ENCODE results near the gene FNDC10.
A peak's percentile ranks its signal among the peaks of the same experiment; 100 is the strongest.

Gene FNDC10

DNA sequence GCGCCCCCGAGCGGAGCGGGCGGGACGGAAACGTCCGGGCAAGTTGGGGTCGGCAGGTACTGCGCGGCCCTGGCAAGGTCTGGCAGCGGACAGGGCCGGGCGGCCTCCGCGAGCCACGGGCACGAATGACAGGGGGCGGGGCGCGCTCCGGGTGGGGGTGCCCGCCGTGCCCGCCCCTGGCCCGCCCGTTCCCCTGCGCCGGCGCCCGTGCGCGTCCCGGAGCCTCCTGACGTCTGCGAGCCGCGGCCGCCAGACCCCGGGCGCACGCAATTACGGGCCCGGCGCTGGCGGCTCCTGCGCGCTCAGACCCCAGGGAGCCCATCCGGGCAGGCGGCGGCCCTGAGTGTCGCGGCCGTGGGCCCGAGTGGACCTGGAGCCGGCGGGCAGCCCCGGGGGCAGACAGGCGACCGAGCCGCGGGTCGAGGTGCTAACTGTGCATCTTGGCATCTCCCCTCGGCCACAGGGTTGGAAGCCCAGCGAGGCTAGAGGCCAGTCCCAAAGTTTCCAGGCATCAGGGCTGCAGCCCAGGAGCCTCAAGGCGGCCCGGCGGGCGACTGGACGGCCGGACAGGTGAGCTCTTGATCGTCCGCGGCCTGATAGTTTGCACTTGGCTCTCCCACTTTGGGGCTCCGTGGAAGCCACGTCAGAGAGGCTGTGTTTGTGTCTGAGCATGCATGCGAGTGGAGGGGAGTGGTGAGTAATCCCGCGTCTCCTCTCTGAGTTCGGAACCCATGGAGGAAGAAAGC, 16.3 kb upstream of the FNDC10 start:
- DNase-seq (ENCODE audit: low spot score), result no peak

DNA sequence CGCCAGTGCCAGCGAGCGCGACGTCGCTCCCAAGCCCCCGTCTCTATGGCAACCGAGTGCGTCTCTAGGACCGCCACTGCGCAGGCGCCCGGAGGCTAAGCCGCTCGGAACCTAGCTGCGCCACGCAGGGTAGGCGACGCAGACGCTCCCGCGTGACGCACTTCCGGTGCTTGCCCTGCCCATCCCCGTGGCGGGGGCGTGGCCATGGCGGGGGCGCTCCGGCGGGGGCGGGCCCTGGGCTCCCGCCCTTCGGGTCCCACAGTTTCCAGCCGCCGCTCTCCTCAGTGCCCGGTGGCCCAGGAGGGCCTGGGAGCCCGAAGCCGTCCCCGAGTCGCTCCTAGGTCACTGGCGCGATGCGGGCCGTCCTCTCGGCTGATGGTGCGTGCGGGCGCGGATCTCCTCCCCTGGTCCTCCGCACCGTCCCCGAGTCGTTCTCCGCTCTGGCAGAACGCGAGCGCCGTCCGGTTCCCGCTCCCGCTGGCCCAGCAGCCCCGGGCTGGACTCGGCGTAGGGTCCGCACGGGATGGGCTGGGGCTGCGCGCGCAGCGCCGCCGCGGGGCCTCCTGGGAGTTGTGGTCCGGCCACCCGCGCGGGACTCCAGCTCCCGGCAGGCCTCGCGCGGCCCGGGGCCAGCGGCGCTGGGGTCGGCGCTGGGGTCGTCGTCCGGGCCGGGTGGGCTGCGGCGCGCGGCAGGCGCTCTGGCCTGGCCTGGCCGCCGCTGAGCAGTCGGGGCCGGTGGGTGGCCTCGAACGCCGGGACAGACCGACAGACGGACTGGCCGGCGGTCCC, 15.5 kb upstream of the FNDC10 start, which contains the start of gene MIB2:
Gene MIB2 (plus strand): TSS at position 245 of the 789 bp plus-strand sequence. CDS start 7,953 bp downstream, outside the sequence.
- DNase-seq (ENCODE audit: low spot score), result peak; percentile 94

GRCh38 chr1:1614954-1615255, 15.0 kb upstream of the FNDC10 start:
- no peak for DNase-seq (ENCODE audit: low spot score)

- DNase-seq (ENCODE audit: low spot score), result no peak
These were observed 14.4 kb upstream of the FNDC10 start for GRCh38 chr1:1614204-1614953.

GRCh38 chr1:1613509-1614082, 13.7 kb upstream of the FNDC10 start:
- DNase-seq (ENCODE audit: low spot score), result no peak

- no peak for DNase-seq (ENCODE audit: low spot score)
These were observed 12.1 kb upstream of the FNDC10 start for GRCh38 chr1:1612104-1612400.

DNA sequence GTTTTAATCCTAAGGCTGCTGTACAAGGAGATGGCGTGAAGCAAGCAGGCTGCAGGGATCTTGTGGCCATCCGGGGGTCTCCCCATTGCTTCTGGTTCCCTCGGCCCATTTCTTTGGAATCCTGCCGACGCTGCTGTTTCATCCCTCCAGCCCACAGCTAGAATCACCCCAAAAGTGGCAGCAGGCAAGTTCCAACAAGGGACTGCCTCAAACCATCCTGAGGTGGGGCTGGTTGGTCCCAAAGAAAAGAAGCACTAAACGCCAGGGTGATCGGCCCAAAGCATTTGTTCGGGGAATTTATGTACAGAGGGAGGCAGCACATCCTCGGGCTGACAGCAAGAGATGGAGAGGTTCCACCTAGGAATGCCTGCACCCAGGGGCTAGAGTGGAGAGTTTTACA, 10.9 kb upstream of the FNDC10 start:
- no peak for DNase-seq (ENCODE audit: low spot score)

DNA sequence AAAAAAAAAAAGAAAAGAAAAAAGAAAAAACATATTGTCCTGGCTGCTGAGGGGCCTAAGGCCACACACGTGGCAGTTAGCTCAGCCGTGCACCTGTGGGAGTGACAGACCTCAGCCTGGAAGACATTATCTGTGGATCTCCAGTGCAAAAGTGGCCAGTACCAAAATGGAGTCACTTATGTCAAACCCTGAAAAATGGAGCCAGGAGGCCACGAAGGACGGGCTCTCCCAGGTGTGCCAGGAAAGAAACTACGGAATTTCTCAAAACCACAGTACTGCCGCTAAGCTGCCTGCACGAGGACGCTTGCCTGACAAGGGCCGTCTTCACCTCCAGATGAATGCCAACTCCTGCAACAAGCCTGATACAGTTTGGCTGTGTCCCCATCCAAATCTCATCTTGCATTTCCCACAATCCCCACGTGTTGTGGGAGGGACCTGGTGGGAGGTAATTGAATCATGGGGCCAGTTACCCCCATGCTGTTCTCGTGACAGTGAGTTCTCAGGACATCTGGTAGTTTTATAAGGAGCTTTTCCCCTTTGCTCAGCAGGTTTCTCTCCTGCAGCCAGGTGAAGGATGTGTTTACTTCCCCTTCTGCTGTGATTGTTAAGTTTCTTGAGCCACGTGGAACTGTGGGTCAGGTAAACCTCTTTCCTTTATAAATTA, 10.0 kb upstream of the FNDC10 start:
- DNase-seq (ENCODE audit: low spot score), result peak; percentile 69

- no peak for DNase-seq (ENCODE audit: low spot score)
These were observed 6.3 kb upstream of the FNDC10 start for GRCh38 chr1:1606232-1606631.

- no peak for DNase-seq (ENCODE audit: low spot score)
These were observed 5.8 kb upstream of the FNDC10 start for GRCh38 chr1:1605724-1606123.

- no peak for DNase-seq (ENCODE audit: low spot score)
These were observed 5.2 kb upstream of the FNDC10 start for GRCh38 chr1:1605034-1605591.

DNA sequence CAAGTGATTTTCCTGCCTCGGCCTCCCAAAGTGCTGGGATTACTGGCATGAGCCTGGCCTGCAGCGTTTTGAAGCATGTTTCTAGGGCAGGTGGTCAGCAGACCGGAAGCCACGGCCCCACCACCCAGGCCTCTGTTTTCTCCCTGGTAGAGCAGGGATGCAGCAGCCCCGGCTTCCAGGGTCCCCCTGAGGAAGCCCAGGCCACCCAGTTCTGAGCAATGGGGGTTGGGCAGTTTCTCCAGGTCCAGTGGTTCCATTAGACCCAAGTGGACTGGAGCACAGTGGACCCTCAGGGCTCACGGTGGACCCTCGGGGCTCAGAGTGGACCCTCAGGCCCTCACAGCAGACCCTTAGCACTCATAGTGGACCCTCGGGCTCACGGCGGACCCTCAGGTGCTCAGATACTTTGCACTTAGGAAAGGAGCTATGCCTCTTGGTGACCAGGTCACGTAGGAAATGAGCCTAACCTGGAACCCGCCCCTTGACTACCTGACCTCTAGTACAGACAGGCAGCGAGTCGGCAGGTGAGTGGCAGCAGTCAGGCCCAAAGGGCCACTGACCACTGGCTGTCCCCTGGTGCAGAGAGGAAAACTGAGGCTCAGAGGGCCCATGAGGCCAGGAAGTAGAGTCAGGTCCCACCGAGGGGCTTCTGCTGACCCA, 4.6 kb upstream of the FNDC10 start:
- DNase-seq (ENCODE audit: low spot score), result no peak

- DNase-seq (ENCODE audit: low spot score), result no peak
These were observed 3.9 kb upstream of the FNDC10 start for GRCh38 chr1:1603671-1604373.

DNA sequence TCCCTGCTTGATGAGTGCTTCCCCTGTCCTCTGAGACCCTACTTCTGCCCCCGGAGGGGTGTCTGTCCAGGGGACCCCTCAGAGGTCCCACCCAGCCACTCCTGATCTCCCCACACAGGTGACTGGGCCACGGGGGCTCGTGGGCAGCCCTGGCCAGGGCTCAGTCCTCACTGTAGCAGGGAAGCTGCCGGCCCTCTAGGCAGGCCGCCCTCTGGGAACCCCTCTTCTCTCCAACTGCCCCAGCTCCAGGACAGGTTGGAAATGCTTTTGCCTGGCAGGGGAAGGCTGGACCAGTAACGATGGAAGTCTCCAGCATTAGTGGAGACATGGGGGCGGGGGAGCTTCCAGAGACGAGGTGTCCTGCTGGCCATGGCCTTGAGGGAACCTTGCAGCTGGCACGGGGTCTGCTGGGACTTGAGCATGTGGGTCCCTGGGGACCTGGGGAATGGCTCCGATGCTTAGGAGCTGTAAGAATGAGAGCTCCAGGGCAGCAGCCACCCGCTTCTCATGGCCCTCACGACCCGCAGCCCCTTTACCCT, 3.1 kb upstream of the FNDC10 start:
- peak; percentile 57 for DNase-seq (ENCODE audit: low spot score)

DNA sequence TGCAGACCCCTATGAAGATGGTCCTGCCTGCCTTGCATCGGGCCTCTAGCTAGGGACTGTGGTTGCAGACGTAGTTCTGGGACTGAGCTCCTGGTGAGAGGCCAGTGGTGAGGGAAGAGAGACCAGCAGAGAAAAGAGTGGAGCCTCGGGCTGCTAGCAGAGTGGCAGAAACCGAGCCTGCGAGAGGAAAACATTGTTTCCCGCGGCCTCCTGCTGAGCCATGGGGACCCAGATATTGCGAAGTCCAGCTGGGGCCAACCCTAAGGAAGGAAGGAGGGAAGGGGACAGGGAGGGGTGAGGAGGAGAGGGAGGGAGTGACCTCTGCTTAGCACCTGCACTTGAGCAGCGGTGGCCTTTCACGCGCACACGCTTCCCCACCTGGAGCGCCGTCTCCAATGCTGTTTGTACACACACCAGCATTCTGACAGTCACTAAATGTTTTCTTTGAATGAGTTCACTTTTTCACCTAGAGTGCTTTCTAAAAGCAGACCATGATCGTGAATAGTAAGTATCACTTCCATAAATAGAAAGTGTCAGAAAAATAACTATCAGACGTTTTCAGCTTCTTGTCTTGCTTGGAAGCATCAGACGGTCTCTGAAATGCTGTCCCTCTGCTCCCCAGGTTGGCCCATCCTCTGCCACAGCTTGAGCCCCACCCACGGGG, 2.5 kb upstream of the FNDC10 start:
- DNase-seq (ENCODE audit: low spot score), result no peak

DNA sequence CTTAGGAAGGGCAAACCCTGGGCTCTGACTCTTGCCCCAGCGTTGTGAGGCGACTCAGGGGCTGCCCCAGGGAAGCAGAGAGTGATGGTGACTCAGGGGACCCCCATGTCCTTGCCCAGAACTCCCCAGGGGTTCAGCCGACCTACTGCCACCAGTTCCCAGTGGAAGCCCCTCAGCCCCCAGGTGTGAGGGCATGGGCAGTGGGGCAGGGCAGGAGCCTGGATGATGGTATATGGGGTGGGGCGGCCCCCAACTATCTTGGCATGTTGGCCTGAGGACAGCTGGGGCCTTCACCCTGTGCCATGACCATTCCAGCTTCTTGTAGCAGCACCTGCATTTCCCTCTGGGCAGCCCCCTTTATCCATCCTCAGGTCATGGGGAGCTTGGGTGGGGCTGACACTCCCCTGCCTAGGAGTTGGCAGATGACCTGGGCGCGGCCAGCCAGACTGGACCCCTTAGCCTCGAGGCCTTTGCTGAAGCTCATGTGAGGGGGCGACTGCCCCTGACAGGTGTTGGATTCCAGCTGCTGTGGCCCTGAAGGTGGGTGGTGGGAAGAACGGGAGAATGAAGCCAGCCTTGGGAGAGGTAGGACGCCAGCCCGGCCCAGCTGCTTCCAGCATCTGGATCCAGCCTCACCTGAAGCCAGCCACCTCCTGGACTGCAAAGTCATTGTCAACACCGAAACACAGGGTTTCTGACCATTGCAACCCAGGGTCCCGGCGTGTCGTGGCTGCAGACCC, 1.8 kb upstream of the FNDC10 start:
- DNase-seq (ENCODE audit: low spot score), result no peak

GRCh38 chr1:1600861-1601563, 1.1 kb upstream of the FNDC10 start:
- DNase-seq (ENCODE audit: low spot score), result no peak

All from SK-N-DZ (cell line).